GM03348 (cell line): ENCODE measurements around the gene TMEM143.
A peak's percentile ranks its signal among the peaks of the same experiment; 100 is the strongest.

Source experiments
- DNase-seq: peaks from one replicate; pipeline ENCODE4 v3.0.0; 2012; ENCODE audit warnings: low spot score

Gene TMEM143

DNA sequence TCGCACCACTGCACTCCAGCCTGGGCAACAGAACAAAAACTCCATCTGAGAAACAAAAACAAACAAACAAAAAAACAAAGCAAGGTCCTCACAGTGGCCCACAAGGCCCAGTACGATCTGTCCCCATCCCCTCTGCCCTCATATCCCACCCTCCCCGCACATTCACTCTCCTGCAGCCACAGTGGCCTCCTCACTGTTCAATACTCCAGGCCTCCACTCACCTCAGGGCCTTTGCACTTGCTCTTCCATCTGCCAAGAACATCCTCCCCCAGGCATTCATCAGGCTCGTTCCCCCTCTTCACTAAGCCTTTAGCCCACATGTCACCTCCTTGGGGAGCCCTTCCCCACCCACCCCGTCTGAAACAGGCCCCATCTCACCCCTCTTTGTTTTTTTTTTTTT lies 4.6 kb downstream of the TMEM143 start:
- no peak for DNase-seq

DNA sequence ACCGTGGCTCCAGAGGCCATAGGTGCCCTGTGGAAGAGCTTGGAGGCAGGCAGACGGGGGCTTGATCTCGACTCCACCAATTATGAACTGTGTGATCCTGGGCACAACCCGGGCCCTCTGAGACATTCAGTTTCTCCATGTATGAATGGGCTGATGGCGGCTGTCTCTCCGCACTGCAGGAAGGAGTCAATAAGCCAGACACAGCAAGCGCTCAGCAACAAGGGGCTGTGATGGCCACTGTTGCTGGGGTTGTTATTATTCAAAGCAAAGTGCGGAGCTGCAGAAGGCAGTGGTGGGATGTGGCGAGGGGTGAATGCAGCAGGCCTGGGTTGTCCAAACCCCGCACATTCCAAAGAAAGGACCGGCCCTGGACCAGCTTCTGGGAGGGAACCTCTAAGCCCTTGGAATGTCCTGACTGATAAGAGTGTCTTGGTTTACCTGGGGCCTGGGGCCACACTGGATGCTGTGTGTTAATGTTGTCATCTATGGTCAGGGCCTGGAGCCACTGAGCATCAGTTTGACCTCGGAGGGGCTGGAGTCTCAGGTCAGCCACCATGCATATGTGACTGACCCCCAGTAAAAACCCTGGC lies 8.3 kb downstream of the TMEM143 start:
- DNase-seq = no peak

DNA sequence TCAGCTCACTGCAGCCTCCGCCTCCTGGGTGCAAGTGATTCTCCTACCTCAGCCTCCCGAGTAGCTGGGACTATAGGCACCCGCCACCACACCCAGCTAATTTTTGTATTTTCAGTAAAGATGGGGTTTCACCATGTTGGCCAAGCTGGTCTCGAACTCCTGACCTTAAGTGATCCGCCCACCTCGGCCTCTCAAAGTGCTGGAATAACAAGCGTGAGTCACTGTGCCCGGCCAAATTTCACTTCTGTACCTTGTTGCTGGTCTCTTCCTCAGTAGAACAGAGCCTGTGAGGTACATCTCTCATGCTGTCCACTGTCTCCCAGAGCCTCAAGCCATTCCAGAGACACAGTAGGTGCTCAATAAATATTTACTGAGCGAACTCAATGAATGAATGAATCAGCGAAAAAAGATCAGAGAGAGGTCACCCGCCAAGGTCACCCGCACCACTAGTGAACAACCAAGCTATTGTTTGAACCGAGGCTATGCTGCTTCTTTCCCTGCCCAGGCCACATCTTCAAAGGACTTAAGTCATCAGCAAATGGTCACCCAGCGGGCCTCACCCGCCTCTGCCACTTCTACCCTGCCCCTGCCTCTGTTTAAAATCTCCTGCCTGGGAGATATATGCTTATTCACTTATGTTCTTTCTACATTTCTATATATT lies 9.3 kb downstream of the TMEM143 start:
- no peak for DNase-seq

DNA sequence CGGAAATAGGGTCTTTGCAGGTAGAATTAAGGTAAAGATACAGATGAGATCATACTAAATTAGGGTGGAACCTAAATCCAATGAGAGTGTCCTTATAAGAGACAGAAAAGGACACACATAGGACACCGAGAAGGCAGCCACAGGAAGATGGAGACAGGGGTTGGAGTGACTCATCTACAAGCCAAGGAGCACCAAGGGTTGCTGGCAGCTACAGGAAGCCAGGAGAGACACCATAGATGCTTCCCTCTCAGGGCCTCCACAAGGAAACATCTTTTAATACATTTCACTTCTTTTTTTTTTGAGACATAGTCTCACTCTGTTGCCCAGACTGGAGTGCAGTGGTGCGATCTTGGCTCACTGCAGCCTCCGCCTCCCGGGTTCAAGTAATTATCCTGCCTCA lies 10.1 kb downstream of the TMEM143 start:
- DNase-seq = no peak

DNA sequence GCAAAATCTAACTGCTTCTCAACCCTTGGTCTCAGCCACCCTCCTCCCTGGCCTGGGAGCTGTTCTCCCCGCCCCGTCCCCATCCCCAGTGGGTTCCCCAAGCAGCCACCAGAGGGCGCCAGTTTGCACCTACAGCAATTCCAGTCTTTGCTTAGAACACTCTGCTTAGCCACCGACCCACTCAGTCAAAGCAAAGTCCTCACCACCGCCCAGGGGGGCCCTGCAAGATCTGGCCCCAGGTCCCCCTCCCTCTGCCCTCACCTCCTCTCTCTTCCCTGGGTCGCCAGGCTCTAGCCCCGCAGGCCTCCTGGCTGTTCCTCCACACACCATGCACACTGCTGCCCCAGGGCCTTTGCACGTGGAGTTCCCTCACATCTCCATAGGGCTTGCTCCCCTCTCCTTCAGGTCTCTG lies 12.4 kb downstream of the TMEM143 start:
- peak; percentile 74 for DNase-seq

DNA sequence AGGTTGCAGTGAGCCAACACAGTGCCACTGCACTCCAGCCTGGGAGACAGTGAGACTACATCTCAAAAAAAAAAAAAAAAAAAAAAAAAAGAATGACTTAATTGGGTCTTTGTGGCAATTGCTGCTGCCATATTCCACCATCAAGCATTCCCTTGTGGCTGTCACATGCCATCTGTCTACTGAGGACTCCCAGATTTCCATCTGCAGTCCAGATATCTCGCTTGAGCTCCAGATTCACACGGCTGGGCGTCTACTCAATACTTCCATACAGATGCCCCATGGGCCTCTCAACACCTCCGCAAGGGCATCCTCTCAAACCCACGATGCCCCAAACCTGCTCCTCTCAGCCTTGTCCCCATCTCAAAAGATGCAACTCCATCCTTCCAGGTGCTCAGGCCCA lies 12.9 kb downstream of the TMEM143 start:
- DNase-seq = no peak

DNA sequence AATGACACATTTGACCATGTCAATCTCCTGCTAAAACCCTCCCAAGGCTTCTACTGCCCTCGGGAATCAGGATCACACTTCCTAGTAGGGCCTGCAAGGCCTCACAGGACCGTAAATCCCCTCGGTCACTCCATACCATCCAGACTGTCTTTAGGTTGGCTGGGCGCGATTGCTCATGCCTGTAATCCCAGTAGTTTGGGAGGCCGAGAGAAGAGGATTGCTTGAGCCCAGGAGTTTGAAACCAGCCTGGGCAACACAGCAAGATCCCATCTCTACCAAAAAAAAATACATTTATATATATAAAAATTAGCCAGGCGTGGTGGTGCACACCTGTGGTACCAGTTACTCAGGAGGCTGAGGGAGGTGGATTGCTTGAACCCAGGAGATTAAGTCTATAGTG lies 15.0 kb downstream of the TMEM143 start:
- DNase-seq = no peak

DNA sequence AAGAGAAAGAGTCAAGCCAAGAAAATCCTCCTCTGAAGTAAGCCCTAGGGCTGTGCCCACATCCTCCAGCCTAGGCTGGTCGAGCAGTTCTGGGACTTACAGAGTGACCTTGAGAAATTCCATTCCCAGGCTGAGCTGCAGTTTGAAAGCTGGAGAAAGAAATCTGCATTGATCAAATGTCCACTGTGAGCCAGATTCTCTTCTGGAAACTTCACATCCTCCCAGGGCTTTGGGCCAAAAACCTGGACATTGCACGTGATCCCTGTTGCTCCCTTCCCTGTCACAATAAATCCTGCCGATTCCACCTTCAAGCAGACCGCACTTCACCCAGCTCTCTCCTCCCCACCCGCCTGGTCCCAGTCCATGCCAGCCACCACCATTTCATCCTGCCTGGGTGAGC lies 15.7 kb downstream of the TMEM143 start:
- DNase-seq = no peak

DNA sequence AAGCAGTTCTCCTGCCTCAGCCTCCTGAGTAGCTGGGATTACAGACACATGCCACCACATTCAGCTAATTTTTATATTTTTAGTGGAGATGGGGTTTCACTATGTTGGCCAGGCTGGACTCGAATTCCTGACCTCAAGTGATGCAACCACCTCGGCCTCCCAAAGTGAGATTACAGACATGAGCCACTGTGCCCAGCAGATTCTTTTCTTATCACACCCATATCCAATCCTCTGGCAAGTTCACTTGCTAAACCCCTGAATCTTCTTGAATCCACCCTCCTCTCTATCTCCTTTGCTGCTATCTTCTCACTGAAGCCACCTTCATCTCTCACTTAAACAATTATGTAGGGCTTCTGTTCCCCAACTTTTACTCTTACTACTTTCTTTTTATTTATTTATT lies 17.5 kb downstream of the TMEM143 start:
- DNase-seq = no peak

DNA sequence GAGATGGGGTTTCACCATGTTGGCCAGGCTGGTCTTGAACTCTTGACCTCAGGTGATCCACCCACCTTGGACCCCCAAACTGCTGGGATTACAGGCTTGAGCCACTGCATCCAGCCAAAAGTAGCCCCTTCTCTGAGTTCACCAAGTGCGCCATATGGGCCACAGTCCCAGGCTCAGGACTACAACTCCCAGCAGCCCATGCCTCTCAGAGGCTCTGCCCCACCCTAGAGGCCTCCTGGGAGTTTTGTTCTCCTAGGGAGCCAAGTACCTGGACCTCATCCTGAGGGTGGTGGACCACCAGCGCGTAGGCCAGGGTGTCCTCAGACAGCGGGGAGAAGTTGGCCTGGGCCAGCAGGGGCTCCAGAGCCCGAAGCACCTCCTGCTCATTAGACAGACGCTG lies 18.8 kb downstream of the TMEM143 start:
- DNase-seq = no peak

DNA sequence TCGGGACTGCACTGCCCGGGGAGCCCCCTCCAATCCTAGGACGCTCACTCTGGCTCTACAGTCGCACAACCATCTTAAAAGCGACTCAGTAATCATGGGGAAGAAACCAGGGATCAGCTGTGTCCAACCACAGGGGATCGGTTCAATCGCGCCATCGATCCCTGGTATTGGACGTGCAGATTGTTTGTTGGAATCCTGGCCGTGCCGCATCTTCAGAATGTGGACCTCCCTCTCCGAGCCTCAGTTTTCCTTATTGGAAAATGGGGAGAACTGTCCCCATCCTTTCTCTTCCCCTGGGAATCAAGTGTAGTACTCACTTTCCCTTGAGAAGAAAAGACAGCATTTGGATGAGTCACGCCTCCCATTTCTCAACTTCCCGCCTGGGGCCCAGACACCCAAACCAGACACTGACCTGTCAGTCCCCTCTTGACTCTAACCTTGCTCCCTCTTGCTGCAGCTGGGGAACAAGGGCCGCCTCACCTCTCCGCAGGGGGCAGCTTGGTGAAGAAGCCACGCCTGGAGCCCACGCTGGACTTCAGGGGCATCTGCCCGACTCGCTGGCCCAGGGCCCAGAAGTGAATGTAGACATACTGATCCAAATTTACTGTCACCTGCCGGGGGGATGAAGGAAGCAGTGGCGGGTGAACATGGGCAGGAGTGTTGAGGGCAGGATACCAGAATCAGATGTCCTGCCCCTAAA lies 20.7 kb downstream of the TMEM143 start:
- DNase-seq = peak; percentile 46

DNA sequence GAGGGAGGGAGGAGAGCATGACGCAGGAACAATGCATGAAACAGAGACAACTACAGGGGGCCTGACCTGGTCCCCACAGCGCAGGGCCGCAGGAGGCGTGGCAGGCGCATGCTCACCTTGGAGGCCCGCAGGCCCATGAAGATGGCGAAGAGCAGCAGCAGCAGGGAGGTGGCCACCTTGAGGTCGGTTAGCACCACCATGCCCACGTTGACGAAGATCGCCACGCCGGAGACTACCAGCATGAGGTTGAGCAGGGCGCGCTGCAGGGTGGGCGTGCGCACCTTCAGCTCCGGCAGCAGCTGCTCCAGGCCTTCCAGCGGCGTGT lies 21.4 kb downstream of the TMEM143 start:
- DNase-seq = no peak

DNA sequence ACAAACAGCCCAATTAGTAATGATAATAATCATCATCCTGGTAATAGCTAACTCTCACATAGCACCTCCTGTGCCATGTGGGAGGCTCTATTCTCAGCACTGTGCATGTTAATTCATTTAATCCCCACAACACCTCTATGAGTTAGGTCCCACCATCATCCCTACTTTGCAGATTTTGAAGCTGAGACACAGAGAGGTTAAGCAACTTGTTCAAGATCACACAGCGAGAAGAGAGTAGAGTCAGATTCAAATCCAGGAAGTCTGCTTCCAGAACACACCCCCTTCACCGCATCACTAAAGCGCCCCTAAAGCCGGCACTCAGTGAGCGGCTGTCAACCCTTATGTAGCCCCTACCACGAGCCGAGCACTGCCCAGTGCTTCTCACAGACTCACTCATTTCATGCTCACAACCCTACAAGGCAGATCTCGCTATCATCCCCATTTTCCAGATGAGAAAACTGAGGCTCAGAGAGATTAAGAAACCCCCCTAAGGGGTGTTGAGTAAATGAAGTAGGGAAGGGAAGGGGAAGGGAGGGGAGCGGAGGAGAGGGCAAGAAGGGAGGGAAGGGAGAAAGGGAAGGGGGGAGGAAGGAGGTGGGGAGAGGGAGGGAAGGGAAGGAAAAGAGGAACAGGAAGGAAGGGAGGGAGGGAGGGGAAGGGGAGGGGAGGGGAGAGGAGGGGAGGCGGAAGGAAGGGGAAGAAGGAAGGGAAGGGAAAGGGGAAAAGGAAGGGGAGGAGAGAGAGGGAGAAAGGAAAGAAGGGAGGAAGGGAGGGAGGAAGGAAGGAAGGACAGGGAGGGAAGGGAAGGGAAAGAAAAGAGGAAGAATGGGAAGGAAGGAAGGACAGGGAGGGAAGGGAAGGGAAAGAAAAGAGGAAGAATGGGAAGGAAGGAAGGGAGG lies 22.0 kb downstream of the TMEM143 start:
- DNase-seq = no peak

DNA sequence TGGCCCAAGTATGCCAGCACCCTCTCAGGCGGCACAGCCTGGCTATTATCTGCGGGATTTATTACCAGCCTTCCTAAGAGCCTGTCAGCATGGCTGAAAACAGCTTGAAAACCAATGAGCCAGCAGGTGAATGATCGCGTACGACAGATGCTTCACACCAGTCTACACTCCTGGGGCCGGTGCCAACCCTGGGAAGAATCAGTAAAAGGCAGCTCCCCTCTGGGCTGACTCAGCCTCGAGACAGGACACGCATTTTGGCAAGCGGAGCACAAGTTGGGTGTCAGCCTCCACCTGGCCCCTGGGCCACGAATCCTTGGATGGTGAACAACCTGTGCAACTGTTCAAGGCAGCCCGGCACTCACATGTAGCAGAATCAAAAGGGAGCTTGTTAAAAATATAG lies 22.7 kb downstream of the TMEM143 start:
- DNase-seq = no peak

DNA sequence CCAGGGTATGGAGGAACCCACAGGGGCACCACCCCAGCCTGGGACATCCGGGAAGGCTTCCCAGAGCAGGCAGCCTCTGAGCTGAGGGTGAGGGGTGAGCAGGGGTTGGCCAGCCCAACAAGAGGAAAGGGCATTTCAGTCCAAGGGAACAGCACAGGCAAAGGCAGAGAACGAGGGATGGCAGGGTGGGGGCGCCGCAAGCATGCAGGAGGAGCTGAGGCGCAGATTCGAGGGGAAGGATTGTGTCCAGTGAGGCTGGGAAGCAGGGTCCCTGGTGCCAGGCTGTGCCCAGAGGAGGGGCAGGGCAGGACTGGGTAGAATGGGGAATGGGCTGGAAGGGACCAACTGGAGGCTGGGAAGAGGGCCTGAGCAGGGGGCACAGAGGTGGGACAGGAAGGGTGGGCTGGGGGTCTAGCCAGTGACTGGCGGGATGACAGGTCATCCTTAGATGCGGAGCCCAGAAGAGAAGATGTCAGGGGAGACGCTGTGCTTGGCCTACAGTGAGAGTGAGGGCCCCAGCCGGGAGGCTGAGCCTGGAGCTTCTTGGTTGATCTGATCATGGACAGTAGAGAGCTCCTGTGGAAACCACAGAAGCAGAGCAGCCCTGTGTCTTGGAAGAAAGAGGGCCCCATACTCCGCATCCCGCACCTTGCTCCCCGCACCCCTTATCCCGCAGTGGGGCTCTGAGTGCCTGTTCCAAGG lies 24.8 kb downstream of the TMEM143 start:
- no peak for DNase-seq

DNA sequence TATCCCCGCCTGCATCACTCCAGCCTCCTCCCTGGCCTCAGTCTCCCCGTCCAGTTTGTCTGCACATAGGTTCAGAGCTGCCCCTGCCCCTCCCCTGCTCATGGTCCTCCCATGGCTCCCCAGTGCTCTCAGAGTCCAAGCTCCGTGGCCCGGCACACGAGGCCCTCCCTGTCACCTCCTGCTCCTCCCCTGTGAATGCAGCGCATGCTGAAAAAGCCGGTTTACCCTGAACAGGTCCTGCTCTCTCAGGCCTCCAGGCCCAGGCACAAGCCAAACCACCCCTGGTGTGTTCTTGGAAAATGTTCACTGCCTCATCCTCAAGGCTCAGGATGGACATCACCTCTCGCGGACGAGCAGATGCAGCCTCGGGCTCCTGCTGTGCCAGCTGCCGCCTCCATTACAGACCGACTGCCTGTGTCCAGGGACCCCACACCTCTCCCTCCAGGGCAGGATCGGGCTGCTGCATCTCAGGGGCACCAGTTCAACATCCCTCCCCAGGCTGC lies 25.4 kb downstream of the TMEM143 start:
- no peak for DNase-seq

DNA sequence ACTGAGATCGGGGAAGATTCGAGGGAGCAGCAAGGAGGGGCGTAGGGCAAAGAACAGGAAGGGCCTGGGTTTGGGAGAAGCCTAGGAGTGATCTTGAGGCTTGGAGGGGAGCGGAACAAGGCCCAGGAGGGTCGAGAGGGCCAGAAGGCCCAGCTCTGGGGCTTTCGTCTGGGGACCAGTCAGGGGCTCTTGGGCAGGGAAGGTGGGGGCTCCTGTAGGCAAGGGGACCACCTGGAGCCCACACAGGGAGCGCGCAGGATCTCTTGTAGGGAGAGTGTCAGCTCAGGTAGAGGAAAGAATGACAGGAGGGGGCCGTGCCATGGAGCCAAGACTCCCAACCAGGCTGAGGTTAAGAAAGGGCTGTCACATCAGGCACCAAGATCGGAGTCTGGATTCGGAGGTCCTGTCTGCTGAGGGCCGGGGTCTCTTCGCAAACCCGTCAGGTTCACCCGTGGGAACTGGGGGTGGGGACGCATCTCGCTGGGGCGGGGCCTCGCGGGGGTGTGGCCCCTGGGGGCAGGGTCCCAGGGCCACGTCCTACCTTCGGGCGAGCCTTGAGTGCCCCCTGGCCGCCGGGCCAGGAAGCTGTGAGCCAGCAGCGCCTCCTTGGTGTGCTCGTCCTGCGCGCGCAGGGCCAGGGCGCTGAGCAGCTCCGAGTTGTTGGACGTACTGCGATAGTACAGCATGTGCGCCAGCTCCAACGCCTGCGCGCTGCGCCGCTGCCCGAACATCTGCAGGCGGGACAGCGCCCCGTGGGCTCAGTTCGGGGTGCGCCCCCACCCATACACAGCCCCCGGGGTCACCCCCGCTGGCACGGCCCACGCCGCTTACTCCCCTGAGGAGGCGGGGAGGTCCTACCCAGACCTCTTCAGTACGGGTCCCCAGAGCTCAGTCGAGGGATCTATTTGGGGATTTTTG lies 30.0 kb downstream of the TMEM143 start:
- DNase-seq = peak; percentile 96

DNA sequence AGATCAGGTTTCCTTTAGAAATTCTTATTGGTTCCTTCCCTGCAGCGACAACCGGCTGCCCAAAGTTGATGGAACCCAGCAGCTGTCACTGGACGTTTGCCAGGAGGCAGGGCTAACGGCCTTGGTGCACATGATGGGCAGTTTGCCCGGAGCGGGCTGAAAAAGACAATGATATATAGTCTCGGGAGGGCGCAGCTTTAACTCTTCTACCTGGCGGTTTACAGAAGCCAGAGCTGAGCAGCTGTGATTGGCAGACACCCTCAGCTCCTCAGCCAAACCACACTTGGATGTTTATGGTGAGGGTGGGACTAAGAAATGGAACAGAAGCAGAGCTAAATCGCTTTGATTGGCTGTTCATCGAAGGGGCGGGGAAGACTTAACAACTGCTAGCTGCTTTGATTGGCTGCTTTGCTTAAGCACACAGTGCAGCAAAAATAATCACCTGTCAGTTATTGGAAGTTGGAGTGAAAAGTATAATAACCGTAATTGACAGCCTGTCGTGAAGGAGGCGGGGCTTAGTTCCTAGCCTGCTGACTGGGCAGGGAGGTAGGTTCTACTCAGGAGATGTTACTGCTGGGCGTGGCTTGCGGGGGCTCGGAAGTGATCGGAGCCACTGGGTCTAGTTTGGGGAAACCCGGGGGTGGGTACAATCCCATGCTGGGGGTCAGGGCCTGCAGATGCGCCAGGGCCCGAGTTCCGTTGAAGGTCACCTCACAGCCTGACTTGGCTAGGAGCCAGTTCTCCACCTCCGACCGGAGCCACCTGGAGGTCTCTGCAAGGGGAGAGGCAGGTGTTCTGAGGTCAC lies 30.9 kb downstream of the TMEM143 start:
- DNase-seq = peak; percentile 91

DNA sequence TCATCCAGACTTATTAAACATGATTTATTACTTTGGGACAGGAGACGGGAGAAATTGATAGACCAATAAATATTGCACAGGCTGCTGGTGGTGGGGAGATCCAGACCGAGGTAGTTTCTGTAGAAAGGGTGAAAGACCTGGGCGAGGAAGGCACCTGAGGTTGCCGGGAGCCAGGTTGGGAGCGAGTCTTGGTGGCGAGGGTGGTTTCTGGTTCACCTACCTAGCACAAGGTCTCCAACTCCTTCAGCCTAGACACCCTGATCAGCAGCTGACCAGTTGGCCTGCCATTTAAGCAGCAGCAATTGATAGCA lies 31.4 kb downstream of the TMEM143 start:
- DNase-seq = no peak

DNA sequence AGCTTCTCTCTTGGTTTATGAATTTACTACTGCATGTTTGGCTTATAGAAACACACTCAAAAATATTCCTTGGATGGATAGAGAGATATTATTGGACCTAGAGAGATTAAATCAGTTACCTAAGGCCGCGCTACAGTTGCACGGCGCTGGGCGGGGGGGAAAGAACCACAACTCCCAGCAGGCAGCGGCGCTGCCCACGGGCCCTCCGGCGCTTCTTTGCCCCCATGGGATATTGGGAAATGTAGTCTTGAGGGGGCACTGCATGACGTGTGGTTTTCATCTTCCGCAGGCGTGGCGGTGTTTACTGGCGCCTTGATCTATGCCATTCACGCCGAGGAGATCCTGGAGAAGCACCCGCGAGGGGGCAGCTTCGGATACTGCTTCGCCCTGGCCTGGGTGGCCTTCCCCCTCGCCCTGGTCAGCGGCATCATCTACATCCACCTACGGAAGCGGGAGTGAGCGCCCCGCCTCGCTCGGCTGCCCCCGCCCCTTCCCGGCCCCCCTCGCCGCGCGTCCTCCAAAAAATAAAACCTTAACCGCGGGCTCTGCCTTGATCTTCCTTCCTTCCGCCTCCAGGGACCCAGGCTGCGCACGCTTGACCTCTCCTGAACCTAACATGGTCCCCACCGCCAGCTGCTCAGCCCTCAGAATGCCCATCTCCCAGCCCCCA lies 33.6 kb downstream of the TMEM143 start:
- no peak for DNase-seq
